BJ (cell line): Measurements from ENCODE around the gene MOG. TPM values are rescaled to one million over a fixed set of nuclear protein-coding genes. Genes with fewer than 3 reads are reported as not detected.

Experiments used
- CTCF ChIA-PET: fragments of 350-600 bp; formaldehyde crosslinking; extraction: SDS; loops from one replicate; lab custom pipeline; 2021; ENCODE audit warnings: antibody characterized with exemption, inconsistent platforms; lab: Yijun Ruan, JAX
- POLR2A ChIA-PET: fragments of 300-600 bp; sonication (Branson Sonifier 250); formaldehyde crosslinking; extraction: SDS; loops from one replicate; lab custom pipeline; 2021; ENCODE audit warnings: antibody characterized with exemption; lab: Charles Lee
- DNase-seq: peaks from one replicate; pipeline ENCODE4 v3.0.0-alpha.2; 2011; ENCODE audit warnings: low read depth
- H3K27me3 ChIP-seq: 2 replicates; pipeline ENCODE4 v1.6.0; 2011; ENCODE audit warnings: low read length; ENCODE audit not compliant: control insufficient read depth, insufficient read depth
- H3K36me3 ChIP-seq: 2 replicates; pipeline ENCODE4 v1.5.1; 2011; ENCODE audit warnings: low read length; ENCODE audit not compliant: control insufficient read depth, insufficient read depth
- H3K4me3 ChIP-seq: 2 replicates; pipeline ENCODE4 v1.5.1; 2011; ENCODE audit warnings: low read depth, mild to moderate bottlenecking, control low read depth, low read length
- polyA plus RNA-seq: library from polyadenylated mRNA; depleted of rRNA; stranded (reverse); fragments of >200 nt; gene quantifications from 2 replicates; pipeline ENCODE4 v1.2.3, GENCODE V29; 2011
- TF ChIP-seq, protein P1 (sequence below): IDR thresholded peaks from 2 replicates; pipeline ENCODE4 v1.5.1; 2011; ENCODE audit warnings: low read depth, mild to moderate bottlenecking, control low read depth, inconsistent platforms, low read length, moderate library complexity; ENCODE audit not compliant: insufficient read depth

MOG gene
- polyA plus RNA-seq, 1 experiment: not detected

DNA sequence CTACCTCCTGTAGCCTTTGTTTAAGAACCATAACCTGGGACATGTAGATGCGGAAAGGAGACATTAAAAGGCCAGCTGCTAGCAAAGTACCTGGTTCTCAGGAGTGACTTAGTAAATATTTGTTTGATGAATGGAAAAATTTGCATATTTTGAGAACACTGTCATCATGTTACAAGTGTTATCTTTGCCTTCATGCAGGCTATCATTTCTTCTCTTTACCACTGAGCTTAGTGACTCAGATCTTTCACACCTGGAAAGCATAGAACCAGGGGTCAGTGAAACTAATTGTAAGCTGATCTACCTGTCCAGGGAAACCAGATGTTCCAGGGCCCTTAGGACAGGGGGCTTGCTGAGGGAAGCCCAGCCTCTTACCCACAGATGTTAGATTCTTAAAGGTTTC, 18.7 kb downstream of the MOG start:
- H3K27me3 ChIP-seq: no peaks in the 10 kb centered on the region
- H3K4me3 ChIP-seq: no peak overlapping the region
- DNase-seq: no peak
- H3K36me3 ChIP-seq: no peaks in the 10 kb centered on the region
- POLR2A ChIA-PET: no interaction called here
- TF ChIP-seq, protein P1, sequence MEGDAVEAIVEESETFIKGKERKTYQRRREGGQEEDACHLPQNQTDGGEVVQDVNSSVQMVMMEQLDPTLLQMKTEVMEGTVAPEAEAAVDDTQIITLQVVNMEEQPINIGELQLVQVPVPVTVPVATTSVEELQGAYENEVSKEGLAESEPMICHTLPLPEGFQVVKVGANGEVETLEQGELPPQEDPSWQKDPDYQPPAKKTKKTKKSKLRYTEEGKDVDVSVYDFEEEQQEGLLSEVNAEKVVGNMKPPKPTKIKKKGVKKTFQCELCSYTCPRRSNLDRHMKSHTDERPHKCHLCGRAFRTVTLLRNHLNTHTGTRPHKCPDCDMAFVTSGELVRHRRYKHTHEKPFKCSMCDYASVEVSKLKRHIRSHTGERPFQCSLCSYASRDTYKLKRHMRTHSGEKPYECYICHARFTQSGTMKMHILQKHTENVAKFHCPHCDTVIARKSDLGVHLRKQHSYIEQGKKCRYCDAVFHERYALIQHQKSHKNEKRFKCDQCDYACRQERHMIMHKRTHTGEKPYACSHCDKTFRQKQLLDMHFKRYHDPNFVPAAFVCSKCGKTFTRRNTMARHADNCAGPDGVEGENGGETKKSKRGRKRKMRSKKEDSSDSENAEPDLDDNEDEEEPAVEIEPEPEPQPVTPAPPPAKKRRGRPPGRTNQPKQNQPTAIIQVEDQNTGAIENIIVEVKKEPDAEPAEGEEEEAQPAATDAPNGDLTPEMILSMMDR: no peak
- CTCF ChIA-PET: interaction anchor here (1.1 to 4.3 kb wide), 5 partner anchors 12 to 26 kb away, joined by 3 to 26 read pairs (median 4); no protein-coding TSS in a partner anchor

DNA sequence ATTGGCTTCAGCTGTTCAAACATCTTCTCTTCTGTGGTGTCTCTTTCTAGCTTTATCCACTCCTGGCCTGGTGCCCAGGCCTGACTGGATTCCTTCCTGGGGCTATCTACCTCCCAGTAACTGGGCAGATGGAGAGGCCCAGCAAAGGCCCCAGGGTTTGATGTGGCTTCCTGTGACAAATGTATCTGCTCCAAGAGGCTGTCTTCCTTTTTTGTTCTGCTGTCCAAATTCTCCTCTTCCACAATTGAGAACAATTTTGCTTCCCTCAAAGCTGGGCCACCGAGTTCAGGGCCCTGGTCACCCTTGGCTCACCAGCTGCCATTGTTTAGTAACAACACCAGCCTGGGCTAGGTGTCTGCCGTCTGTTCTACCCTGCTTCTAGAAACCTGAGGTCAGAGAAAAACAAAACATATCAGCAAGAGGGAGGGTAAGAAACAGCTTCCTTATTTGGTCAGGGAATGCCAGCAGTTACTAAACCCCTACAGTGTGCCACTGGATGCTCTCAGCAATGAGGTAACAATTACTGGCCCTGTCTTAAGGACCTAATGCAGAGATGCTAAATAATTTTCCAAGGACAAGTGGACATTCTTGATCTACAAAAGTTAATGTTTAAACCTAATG, 20.2 kb downstream of the MOG start:
- ChIA-PET POLR2A (no interaction called here), CTCF (interaction anchor here (1.0 to 4.3 kb wide), 4 partner anchors 12 to 29 kb away, joined by 3 to 26 read pairs (median 6); no protein-coding TSS in a partner anchor)
- Histone ChIP-seq H3K36me3 (no peaks in the 10 kb centered on the region), H3K4me3 (no peak overlapping the region), H3K27me3 (no peaks in the 10 kb centered on the region)
- no peak for DNase-seq
- TF ChIP-seq, protein P1: no peak

DNA sequence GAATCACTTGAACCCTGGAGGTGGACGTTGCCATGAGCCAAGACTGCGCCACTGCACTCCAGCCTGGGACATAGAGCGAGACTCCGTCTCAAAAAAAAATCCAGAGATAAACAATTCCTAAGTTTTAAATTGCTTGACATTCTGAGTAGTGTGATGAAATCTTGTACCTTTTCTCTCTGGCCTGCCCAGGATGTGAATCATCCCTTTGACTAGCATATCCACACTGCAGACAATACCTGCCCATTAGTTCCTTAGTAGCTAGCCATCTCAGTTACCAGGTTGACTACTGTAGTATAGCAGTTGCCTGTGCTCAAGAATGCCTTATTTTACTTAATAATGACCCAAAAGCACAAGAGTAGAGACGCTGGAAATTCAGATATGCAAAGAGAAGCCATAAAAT, 21.2 kb downstream of the MOG start:
- CTCF ChIA-PET: interaction anchor here (1.3 to 4.3 kb wide), 2 partner anchors 13 to 24 kb away, joined by 6 to 26 read pairs; no protein-coding TSS in a partner anchor
- TF ChIP-seq, protein P1: no peak
- Histone ChIP-seq H3K4me3 (no peak overlapping the region), H3K27me3 (no peaks in the 10 kb centered on the region), H3K36me3 (no peaks in the 10 kb centered on the region)
- no peak for DNase-seq
- POLR2A ChIA-PET: no interaction called here

DNA sequence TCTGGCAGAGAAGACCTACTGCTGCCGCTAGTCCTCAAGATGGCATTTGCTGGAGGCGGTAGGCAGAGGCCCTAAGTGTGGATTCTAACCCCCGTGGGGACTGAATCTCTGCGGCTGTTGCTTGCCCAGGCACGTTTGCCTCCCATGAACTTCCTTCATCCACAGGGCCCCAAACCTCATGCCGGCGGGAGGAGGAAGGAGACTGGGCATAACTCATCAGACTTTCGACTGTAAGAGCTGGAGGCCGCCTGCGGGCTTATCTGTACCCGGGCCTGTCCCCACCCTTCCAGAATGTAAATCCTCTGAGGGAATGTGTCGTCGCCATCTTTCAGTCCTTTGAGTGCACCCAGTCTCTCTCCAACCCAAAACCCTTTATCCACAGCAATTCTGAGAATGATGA, 23.1 kb downstream of the MOG start:
- CTCF ChIA-PET: no interaction called here
- POLR2A ChIA-PET: no interaction called here
- TF ChIP-seq, protein P1: no peak

DNA sequence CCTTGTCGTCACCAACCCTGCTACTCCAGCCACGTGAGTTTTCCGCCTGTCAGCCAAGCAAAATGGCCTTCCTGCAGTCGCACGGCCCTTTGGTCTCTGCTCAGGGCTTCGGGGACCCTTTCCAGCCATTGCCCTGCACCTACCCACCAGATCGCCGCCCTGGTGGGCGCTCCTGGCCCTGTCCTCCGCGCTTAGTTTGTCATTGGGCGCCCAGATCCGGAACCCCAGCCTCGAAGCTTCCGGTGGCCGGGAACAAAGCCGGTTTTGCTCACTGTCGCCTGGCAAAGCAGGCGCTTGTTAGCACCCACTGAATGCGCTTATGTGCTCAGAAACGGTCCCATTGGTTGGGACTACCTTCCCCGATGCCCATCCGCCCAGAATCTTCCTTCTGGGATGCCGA, 23.5 kb downstream of the MOG start:
- CTCF ChIA-PET: no interaction called here

More for the DNA sequence above, 23.1 kb downstream of the MOG start:
- Histone ChIP-seq H3K36me3 (no peaks in the 10 kb centered on the region), H3K27me3 (no peaks in the 10 kb centered on the region), H3K4me3 (no peak overlapping the region)
- DNase-seq: no peak

More for the DNA sequence above, 23.5 kb downstream of the MOG start:
- no peak for DNase-seq
- POLR2A ChIA-PET: no interaction called here
- H3K27me3 ChIP-seq: no peaks in the 10 kb centered on the region; the same call in 1 of the 2 replicates
- no peak overlapping the region for H3K4me3 ChIP-seq
- H3K36me3 ChIP-seq: no peaks in the 10 kb centered on the region
- TF ChIP-seq, protein P1: no peak
